SU-DHL-6 (cell line): ENCODE results near the gene MYO7A.

ENCODE experiments used
- CTCF ChIP-seq: fragments of 200-600 bp; sonication (generic); IDR thresholded peaks from one replicate; pipeline ENCODE4 v1.5.1; 2017; ENCODE audit warnings: antibody characterized with exemption, mild to moderate bottlenecking, low read length, moderate library complexity; ENCODE audit not compliant: insufficient read depth, poor library complexity, severe bottlenecking
- EZH2phosphoT487 ChIP-seq: fragments of 200-600 bp; sonication (generic), shearing (Covaris generic); conservative IDR thresholded peaks from 2 replicates; pipeline ENCODE4 v1.6.1; 2018; ENCODE audit warnings: mild to moderate bottlenecking, antibody characterized with exemption, low read length, moderate library complexity, mixed read lengths

GRCh38 chr11:77141475-77141874 is 13.4 kb downstream of the MYO7A start:
- TF ChIP-seq CTCF: no peak
- TF ChIP-seq EZH2phosphoT487: no peak
